Hepatocyte (in vitro differentiated cells): ENCODE results near the gene FERMT2.

ENCODE experiments used
- CTCF ChIP-seq: fragments of 200-600 bp; sonication (generic); IDR thresholded peaks from 2 replicates; pipeline ENCODE4 v1.5.1; 2016; ENCODE audit warnings: antibody characterized with exemption, mild to moderate bottlenecking; ENCODE audit not compliant: poor library complexity
- EZH2 ChIP-seq: fragments of 200-600 bp; sonication (generic); IDR thresholded peaks from 2 replicates; pipeline ENCODE4 v1.6.1; 2016; ENCODE audit warnings: antibody characterized with exemption, mild to moderate bottlenecking, borderline replicate concordance
- EZH2phosphoT487 ChIP-seq: fragments of 200-600 bp; sonication (generic); IDR thresholded peaks from one replicate; pipeline ENCODE4 v1.6.1; 2018; ENCODE audit warnings: antibody characterized with exemption, mild to moderate bottlenecking, low read depth, moderate library complexity; ENCODE audit not compliant: unreplicated experiment, severe bottlenecking

DNA sequence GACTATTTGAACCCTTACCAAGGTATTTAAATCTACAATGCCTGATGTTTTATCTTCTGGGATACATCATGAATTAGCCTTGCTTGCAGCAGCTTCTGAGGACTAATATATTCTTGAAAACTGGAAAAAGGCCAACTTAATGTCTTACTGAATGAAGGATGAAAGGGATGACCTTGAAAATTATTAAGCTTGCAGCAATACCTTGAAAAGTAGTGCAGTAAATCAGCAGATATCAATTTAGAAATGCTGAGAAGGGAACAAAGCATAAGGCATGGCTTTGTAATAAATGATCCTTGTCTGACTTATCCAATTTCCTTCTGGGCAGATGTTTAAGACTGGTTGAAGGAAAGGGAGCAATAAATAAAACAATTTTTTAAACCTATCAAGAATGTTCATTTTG, 37.3 kb upstream of the FERMT2 start:
- TF ChIP-seq CTCF (no peak), EZH2phosphoT487 (no peak), EZH2 (no peak)
